Spleen (tissue), 11 donors: ENCODE data around the gene TEF. TPM values are rescaled to one million over a fixed set of nuclear protein-coding genes. Genes with fewer than 3 reads are reported as not detected.

Source experiments
- DNase-seq: peaks from one replicate; pipeline ENCODE4 v3.0.0-alpha.2; 2020
- H3K27ac ChIP-seq, 8 donors: fragments of 200-600 bp; sonication (generic) in 7 of 8; 1 replicate in 4 of 8; 2 replicates in 4 of 8; pipeline versions ENCODE4 v1.5.0 to v1.8.0; 2016 to 2021; ENCODE audit warnings: inconsistent platforms in 4 of 8, mild to moderate bottlenecking in 4 of 8, moderate library complexity in 1 of 8
- H3K27me3 ChIP-seq, 7 donors: fragments of 200-600 bp; sonication (generic) in 6 of 7; replicated peaks in 1 of 7; 1 replicate in 4 of 7; 2 replicates in 3 of 7; pipeline versions ENCODE4 v1.5.0 to v1.8.0; 2016 to 2021; ENCODE audit warnings: inconsistent platforms in 3 of 7, mild to moderate bottlenecking in 1 of 7
- H3K36me3 ChIP-seq, 6 donors: fragments of 200-600 bp; sonication (generic) in 5 of 6; 1 replicate in 4 of 6; 2 replicates in 2 of 6; pipeline versions ENCODE4 v1.5.0 to v1.8.0; 2016 to 2021; ENCODE audit warnings: inconsistent platforms in 2 of 6
- H3K4me1 ChIP-seq, 6 donors: fragments of 200-600 bp; sonication (generic) in 5 of 6; 1 replicate in 3 of 6; 2 replicates in 3 of 6; pipeline versions ENCODE4 v1.5.0 to v1.8.0; 2016 to 2021; ENCODE audit warnings: inconsistent platforms in 3 of 6
- H3K4me3 ChIP-seq, 8 donors: fragments of 200-600 bp; sonication (generic) in 7 of 8; 1 replicate in 4 of 8; 2 replicates in 4 of 8; pipeline versions ENCODE4 v1.5.0 to v1.8.0; 2016 to 2021; ENCODE audit warnings: inconsistent platforms in 4 of 8, mild to moderate bottlenecking in 4 of 8, moderate library complexity in 2 of 8
- H3K9me3 ChIP-seq, 8 donors: fragments of 200-600 bp; sonication (generic) in 7 of 8; 1 replicate in 4 of 8; 2 replicates in 4 of 8; pipeline versions ENCODE4 v1.5.0 to v1.8.0; 2016 to 2021; ENCODE audit warnings: inconsistent platforms in 4 of 8
- POLR2A ChIP-seq, 3 donors: fragments of 450-650 bp; IDR thresholded peaks; one replicate each; pipeline ENCODE4 v1.5.1; 2017; ENCODE audit warnings: antibody characterized with exemption in 3 of 3, mild to moderate bottlenecking in 1 of 3
- POLR2AphosphoS5 ChIP-seq, 3 donors: sonication (generic); formaldehyde crosslinking; IDR thresholded peaks; one replicate each; pipeline ENCODE4 v1.5.1; 2017; ENCODE audit warnings: antibody characterized with exemption in 3 of 3
- WGBS, 5 donors: extraction: QIAGEN DNeasy Blood & Tissue Kit in 3 of 5; methylation state at CpG; one replicate each; pipeline versions ENCODE4 v1.1.5 to v1.1.7; 2013 to 2018; 5-methylcytosine and 5-hydroxymethylcytosine counted together
- intact Hi-C: fragments of 100-400 bp; cut with DNase I; formaldehyde crosslinking; loops from one replicate; pipeline ENCODE4 v1.15.0; 2023; ENCODE audit warnings: low total_unique reads
- polyA plus RNA-seq, 3 donors: library from polyadenylated mRNA; stranded (reverse); fragments of 200-250 nt; gene quantifications; one replicate each; pipeline ENCODE4 v1.2.1, GENCODE V29; 2013
- total RNA-seq, 7 donors: library from RNA; depleted of rRNA in 3 of 7; stranded (reverse); fragments of >200 nt in 3 of 7; fragmentation: NEBNext Ultra II Directional in 4 of 7; extraction: Animal tissue kit (Norgen Biotek cat#: 25700) in 4 of 7; gene quantifications; one replicate each; pipeline versions ENCODE4 v1.1.0 to v1.2.1, GENCODE V29; 2016 to 2021
- TF ChIP-seq, protein P1 (sequence below), 11 experiments: fragments of 200-600 bp in 7 of 11; fragments of 450-650 bp in 4 of 11; sonication (generic) in 4 of 11; IDR thresholded peaks in 8 of 11; conservative IDR thresholded peaks in 3 of 11; 1 replicate in 7 of 11; 2 replicates in 4 of 11; pipeline versions ENCODE4 v1.4.0 to v1.8.0; 2016 to 2021; ENCODE audit warnings: antibody characterized with exemption in 11 of 11, inconsistent platforms in 4 of 11, mild to moderate bottlenecking in 1 of 11
- donor health status: healthy with polysubstance abuse.
- donor health status: DM: no; HTN: no; CAD: no; lungs with moderate emphysema.
- donor health status: DM: no; HTN: no; CAD: no.
- donor health status: Bipolar disorder and iron deficiency.
- donor health status: healthy.
- donor health status: DM: no; HTN: no; CAD: no.
- donor health status: DM: yes; HTN: yes; CAD: no.

The TEF gene
- total and polyA plus RNA-seq, 10 donors = 2.2 to 29.9 (median 11.6) TPM

DNA sequence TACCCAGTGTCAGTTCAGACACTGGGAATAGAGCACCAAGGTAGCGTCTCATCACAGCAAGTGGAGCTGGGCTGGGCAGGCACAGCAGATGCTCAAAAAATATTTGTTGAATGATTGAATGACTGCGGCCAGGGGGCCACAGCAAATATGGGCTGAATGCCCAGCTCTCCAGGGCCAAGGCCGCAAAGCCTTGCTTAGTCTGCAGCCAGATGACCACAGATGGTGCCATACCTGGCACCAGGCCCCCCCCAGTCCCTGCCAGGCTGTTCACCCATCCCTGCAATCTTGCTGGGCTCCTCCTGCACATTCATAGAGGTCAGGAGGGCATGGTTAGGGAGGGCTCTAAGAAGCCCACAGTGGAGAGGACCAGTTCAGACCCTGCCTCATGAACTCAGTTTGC lies 47.5 kb upstream of the TEF start:
- H3K27ac ChIP-seq = no peak overlapping the region
- 75 to 94% (median 92%) methylated on average over 2 to 3 of the region's 3 CpGs for WGBS, 5 donors
- TF ChIP-seq POLR2AphosphoS5 (IDR thresholded peaks at IDR 0.05) (no peak), POLR2A (IDR thresholded peaks at IDR 0.05) (no peak)
- TF ChIP-seq, protein P1, sequence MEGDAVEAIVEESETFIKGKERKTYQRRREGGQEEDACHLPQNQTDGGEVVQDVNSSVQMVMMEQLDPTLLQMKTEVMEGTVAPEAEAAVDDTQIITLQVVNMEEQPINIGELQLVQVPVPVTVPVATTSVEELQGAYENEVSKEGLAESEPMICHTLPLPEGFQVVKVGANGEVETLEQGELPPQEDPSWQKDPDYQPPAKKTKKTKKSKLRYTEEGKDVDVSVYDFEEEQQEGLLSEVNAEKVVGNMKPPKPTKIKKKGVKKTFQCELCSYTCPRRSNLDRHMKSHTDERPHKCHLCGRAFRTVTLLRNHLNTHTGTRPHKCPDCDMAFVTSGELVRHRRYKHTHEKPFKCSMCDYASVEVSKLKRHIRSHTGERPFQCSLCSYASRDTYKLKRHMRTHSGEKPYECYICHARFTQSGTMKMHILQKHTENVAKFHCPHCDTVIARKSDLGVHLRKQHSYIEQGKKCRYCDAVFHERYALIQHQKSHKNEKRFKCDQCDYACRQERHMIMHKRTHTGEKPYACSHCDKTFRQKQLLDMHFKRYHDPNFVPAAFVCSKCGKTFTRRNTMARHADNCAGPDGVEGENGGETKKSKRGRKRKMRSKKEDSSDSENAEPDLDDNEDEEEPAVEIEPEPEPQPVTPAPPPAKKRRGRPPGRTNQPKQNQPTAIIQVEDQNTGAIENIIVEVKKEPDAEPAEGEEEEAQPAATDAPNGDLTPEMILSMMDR (IDR thresholded peaks at IDR 0.05 in 8 of 11, conservative IDR thresholded peaks at IDR 0.05 in 3 of 11) = no peak
- H3K4me3 ChIP-seq = no peak overlapping the region
- DNase-seq = no peak
- H3K27me3 ChIP-seq = no peaks in the 10 kb centered on the region
- no peaks in the 10 kb centered on the region for H3K9me3 ChIP-seq
- intact Hi-C loops = no loop called here
- peaks cover 0 to 100% (median 76%) of the 10 kb centered on the region in 6 donors for H3K36me3 ChIP-seq
- H3K4me1 ChIP-seq = no peaks in the 10 kb centered on the region

DNA sequence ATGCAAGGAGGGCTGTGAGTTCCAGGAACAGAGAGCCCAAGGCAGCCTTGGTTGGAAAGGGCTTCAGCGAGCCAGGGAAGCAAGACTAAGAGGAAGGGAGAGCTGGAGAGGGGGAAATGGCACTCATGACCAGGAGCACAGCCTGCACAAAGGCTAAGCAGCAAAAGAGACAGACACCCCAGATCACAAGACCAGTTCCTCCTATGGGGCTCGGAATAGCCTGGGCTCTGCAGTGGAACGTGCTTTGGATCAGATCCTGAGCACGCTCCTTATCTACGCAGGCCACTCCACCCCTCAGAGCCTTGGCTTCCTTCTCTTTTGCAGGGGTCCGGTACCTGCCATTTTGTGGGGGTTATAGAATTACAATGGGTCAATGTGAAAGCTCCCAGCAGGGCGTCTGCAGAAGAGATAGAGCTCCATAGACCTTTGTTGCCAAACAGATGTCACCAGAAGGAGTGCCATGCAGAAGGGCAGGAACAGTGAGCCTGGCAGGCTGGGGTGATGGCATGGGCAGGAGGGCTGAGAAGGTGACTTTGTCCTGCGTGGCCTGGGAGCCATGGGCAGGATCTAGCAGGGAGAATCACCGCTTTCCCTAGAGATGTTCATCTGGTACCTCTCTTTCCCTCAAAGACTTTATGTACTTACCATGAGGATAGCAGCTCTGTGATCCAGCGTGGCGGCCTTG lies 46.6 kb upstream of the TEF start:
- H3K36me3 ChIP-seq = peaks cover 3 to 100% (median 76%) of the 10 kb centered on the region in 6 donors
- H3K4me1 ChIP-seq = peaks cover 0 to under 1% (median 0%) of the 10 kb centered on the region in 6 donors
- H3K4me3 ChIP-seq = no peak overlapping the region
- WGBS, 5 donors = 94 to 99% (median 97%) methylated on average over 10 to 11 of the region's 11 CpGs
- no peaks in the 10 kb centered on the region for H3K9me3 ChIP-seq
- intact Hi-C loops = no loop called here
- TF ChIP-seq, protein P1 (IDR thresholded peaks at IDR 0.05 in 8 of 11, conservative IDR thresholded peaks at IDR 0.05 in 3 of 11) = no peak
- TF ChIP-seq POLR2AphosphoS5 (IDR thresholded peaks at IDR 0.05) (no peak), POLR2A (IDR thresholded peaks at IDR 0.05) (no peak)
- H3K27ac ChIP-seq = no peak overlapping the region
- no peaks in the 10 kb centered on the region for H3K27me3 ChIP-seq
- DNase-seq = no peak

DNA sequence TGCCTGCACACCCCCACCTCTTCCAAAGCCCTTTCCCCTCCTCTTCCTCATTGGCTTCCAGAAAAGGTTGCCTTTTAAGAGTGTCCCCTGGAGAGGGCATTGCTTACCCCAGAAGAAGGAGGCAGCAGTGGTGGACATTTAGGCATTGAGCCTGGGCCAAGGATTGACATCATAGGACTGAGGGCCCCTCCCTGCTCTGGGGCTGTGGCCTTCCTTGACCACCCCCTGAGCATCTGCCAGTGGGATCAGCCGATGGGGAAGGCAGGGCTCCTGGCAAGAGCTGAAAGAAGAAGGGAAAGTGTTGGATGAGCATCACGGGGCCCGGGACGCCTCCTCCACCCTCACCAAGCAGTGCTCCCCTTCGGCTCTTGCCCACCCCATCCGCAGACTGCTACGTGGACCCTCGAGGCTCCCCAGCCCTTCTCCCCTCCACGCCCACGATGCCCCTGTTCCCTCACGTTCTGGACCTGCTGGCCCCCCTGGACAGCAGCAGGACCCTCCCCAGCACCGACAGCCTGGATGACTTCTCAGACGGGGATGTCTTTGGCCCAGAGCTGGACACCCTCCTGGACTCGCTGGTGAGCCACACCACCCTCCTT lies 43.0 kb upstream of the TEF start:
- TF ChIP-seq POLR2A (IDR thresholded peaks at IDR 0.05) (no peak), POLR2AphosphoS5 (IDR thresholded peaks at IDR 0.05) (peak in 1 of 3 donors; percentile 42)
- H3K36me3 ChIP-seq = peaks cover 7 to 100% (median 71%) of the 10 kb centered on the region in 6 donors
- H3K9me3 ChIP-seq = no peaks in the 10 kb centered on the region
- H3K4me1 ChIP-seq = peaks cover 0 to 6% (median 0%) of the 10 kb centered on the region in 6 donors
- no peaks in the 10 kb centered on the region for H3K27me3 ChIP-seq
- 88 to 93% (median 91%) methylated on average over 12 to 14 of the region's 14 CpGs for WGBS, 5 donors
- intact Hi-C loops = no loop called here
- no peak overlapping the region for H3K4me3 ChIP-seq
- H3K27ac ChIP-seq = no peak overlapping the region
- no peak for DNase-seq

DNA sequence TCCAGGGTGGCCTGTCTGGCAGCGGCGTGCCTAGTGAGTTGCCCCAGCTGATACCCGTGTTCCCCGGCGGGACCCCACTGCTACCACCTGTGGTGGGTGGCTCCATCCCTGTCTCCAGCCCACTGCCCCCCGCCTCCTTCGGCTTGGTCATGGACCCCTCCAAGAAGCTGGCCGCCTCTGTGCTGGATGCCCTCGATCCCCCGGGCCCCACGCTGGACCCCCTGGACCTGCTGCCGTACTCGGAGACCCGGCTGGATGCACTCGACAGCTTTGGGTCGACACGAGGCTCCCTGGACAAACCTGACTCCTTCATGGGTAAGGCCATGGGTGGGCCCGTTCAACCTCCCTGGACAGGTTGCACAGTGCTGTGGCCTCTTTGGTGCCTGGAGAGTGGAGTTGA lies 41.9 kb upstream of the TEF start:
- Histone ChIP-seq H3K9me3 (no peaks in the 10 kb centered on the region), H3K36me3 (peaks cover 10 to 100% (median 71%) of the 10 kb centered on the region in 6 donors), H3K4me1 (peaks cover 0 to 6% (median 0%) of the 10 kb centered on the region in 6 donors), H3K4me3 (no peak overlapping the region), H3K27ac (peak overlapping the region in 1 of 8 donors; percentile 11), H3K27me3 (no peaks in the 10 kb centered on the region)
- 94 to 99% (median 96%) methylated on average over 14 to 18 of the region's 18 CpGs for WGBS, 5 donors
- TF ChIP-seq, protein P1 (IDR thresholded peaks at IDR 0.05 in 8 of 11, conservative IDR thresholded peaks at IDR 0.05 in 3 of 11) = no peak
- TF ChIP-seq POLR2A (IDR thresholded peaks at IDR 0.05) (no peak), POLR2AphosphoS5 (IDR thresholded peaks at IDR 0.05) (no peak)
- no peak for DNase-seq
- intact Hi-C loops = no loop called here
